GM23338 (cell line): ENCODE measurements around the gene SLITRK6. TPM values are rescaled to one million over a fixed set of nuclear protein-coding genes. Genes with fewer than 3 reads are reported as not detected.
A peak's percentile ranks its signal among the peaks of the same experiment; 100 is the strongest.

Experiments
- ATAC-seq: fragments of 200-7000 bp; cut with Tn5 transposase; 3 replicates; pipeline ENCODE4 v1.9.1; 2020
- DNase-seq: peaks from one replicate; pipeline ENCODE4 v3.0.0-alpha.2; 2015; ENCODE audit warnings: low spot score
- H2AFZ ChIP-seq: fragments of 200-600 bp; sonication (generic); 2 replicates; pipeline ENCODE4 v1.8.0; 2016; ENCODE audit warnings: antibody characterized with exemption, mild to moderate bottlenecking, moderate library complexity
- H3F3A ChIP-seq: fragments of 200-600 bp; sonication (generic); replicated peaks from 2 replicates; pipeline ENCODE4 v1.8.0; 2017; ENCODE audit warnings: antibody characterized with exemption, mixed run types, low read depth
- H3K27ac ChIP-seq: fragments of 200-600 bp; sonication (generic); 2 replicates; pipeline ENCODE4 v1.6.1; 2016; ENCODE audit warnings: low read depth
- H3K27me3 ChIP-seq: fragments of 200-600 bp; sonication (generic); 2 replicates; pipeline ENCODE4 v1.8.0; 2016; ENCODE audit warnings: mild to moderate bottlenecking, mixed run types, moderate library complexity; ENCODE audit not compliant: insufficient read depth
- H3K36me3 ChIP-seq: fragments of 200-600 bp; sonication (generic); 2 replicates; pipeline ENCODE4 v1.8.0; 2016; ENCODE audit warnings: mild to moderate bottlenecking; ENCODE audit not compliant: insufficient read depth
- H3K4me1 ChIP-seq: fragments of 200-600 bp; sonication (generic); 2 replicates; pipeline ENCODE4 v1.8.0; 2016; ENCODE audit warnings: mild to moderate bottlenecking, moderate library complexity; ENCODE audit not compliant: insufficient read depth
- H3K4me2 ChIP-seq: fragments of 200-600 bp; sonication (generic); 2 replicates; pipeline ENCODE4 v1.7.1; 2017; ENCODE audit warnings: mixed run types
- H3K4me3 ChIP-seq: fragments of 200-600 bp; sonication (generic); 2 replicates; pipeline ENCODE4 v1.6.1; 2016; ENCODE audit warnings: mixed run types
- H3K79me2 ChIP-seq: fragments of 200-600 bp; sonication (generic); replicated peaks from 2 replicates; pipeline ENCODE4 v1.8.0; 2017; ENCODE audit warnings: mild to moderate bottlenecking; ENCODE audit not compliant: insufficient read depth
- H3K9me2 ChIP-seq: fragments of 200-600 bp; sonication (generic); 2 replicates; pipeline ENCODE4 v1.8.0; 2017; ENCODE audit not compliant: insufficient read depth
- H4K20me1 ChIP-seq: fragments of 200-600 bp; sonication (generic); replicated peaks from 2 replicates; pipeline ENCODE4 v1.8.0; 2017; ENCODE audit warnings: mild to moderate bottlenecking; ENCODE audit not compliant: insufficient read depth
- H3K27ac Mint-ChIP-seq: 2 replicates; pipeline ENCODE4 v1.8.0; 2020; ENCODE audit warnings: inconsistent platforms, mild to moderate bottlenecking, moderate library complexity, mixed read lengths
- H3K27me3 Mint-ChIP-seq: 3 replicates; pipeline ENCODE4 v1.8.0; 2022; ENCODE audit warnings: low read depth, mild to moderate bottlenecking, moderate library complexity, mixed read lengths, inconsistent platforms; ENCODE audit not compliant: insufficient read depth, poor library complexity
- H3K36me3 Mint-ChIP-seq: 3 replicates; pipeline ENCODE4 v1.8.0; 2021; ENCODE audit warnings: low read depth, mild to moderate bottlenecking, inconsistent platforms, moderate library complexity, mixed read lengths
- H3K4me1 Mint-ChIP-seq: 3 replicates; pipeline ENCODE4 v1.8.0; 2020; ENCODE audit warnings: mild to moderate bottlenecking, inconsistent platforms, mixed read lengths
- H3K4me3 Mint-ChIP-seq: 3 replicates; pipeline ENCODE4 v1.8.0; 2021; ENCODE audit warnings: moderate library complexity, mild to moderate bottlenecking, inconsistent platforms, mixed read lengths
- H3K9me3 Mint-ChIP-seq: 3 replicates; pipeline ENCODE4 v1.8.0; 2020; ENCODE audit warnings: moderate library complexity, mild to moderate bottlenecking, inconsistent platforms, mixed read lengths
- CREB1 ChIP-seq: fragments of 250-450 bp; sonication (Bioruptor Pico); IDR thresholded peaks from 2 replicates; pipeline ENCODE4 v1.5.0; 2020; ENCODE audit warnings: low read depth, mild to moderate bottlenecking, moderate library complexity
- EZH2 ChIP-seq: fragments of 200-600 bp; sonication (generic); IDR thresholded peaks from one replicate; pipeline ENCODE4 v1.8.0; 2017; ENCODE audit warnings: antibody characterized with exemption, mild to moderate bottlenecking, low read depth; ENCODE audit not compliant: unreplicated experiment
- EZH2phosphoT487 ChIP-seq: fragments of 200-600 bp; sonication (generic); IDR thresholded peaks from one replicate; pipeline ENCODE4 v1.8.1; 2018; ENCODE audit warnings: antibody characterized with exemption; ENCODE audit not compliant: unreplicated experiment
- JUNB ChIP-seq: IDR thresholded peaks from one replicate; pipeline ENCODE4 v1.6.1; 2016; ENCODE audit warnings: antibody characterized with exemption; ENCODE audit not compliant: unreplicated experiment
- NANOG ChIP-seq: IDR thresholded peaks from 2 replicates; pipeline ENCODE4 v1.6.1; 2016; ENCODE audit warnings: antibody characterized with exemption, borderline replicate concordance
- POLR2AphosphoS5 ChIP-seq: IDR thresholded peaks from 2 replicates; pipeline ENCODE4 v1.6.1; 2016; ENCODE audit warnings: antibody characterized with exemption, low read depth
- STAT1 ChIP-seq: IDR thresholded peaks from one replicate; pipeline ENCODE4 v1.6.1; 2016; ENCODE audit warnings: antibody characterized with exemption; ENCODE audit not compliant: unreplicated experiment
- ZNF114 ChIP-seq: fragments of 250-450 bp; sonication (Bioruptor Pico); IDR thresholded peaks from 2 replicates; pipeline ENCODE4 v1.5.0; 2020; ENCODE audit warnings: mild to moderate bottlenecking, moderate library complexity
- ZNF331 ChIP-seq: fragments of 250-450 bp; sonication (Bioruptor Pico); IDR thresholded peaks from 2 replicates; pipeline ENCODE4 v1.5.0; 2020; ENCODE audit warnings: low read depth, mild to moderate bottlenecking, moderate library complexity
- polyA plus RNA-seq: library from polyadenylated mRNA; unstranded; fragments of >200 nt; fragmentation: Nextera tagmentation; extraction: Ambion mirVana; gene quantifications from 2 replicates; pipeline ENCODE4 v1.2.1, GENCODE V29; 2016
- total RNA-seq: library from RNA; depleted of rRNA; stranded (reverse); fragments of >200 nt; shearing (Covaris generic); gene quantifications from 2 replicates; pipeline ENCODE4 v1.2.3, GENCODE V29; 2014
- TF ChIP-seq, protein P1 (sequence below), 2 experiments: fragments of 200-600 bp in 1 of 2; sonication (generic) in 1 of 2; conservative IDR thresholded peaks; 2 replicates each; pipeline versions ENCODE4 v1.5.1 to v1.6.1; 2016 to 2017; ENCODE audit warnings: antibody characterized with exemption in 2 of 2, low read depth in 2 of 2, mild to moderate bottlenecking in 2 of 2, moderate library complexity in 1 of 2
- TF ChIP-seq, protein P2 (sequence below): IDR thresholded peaks from 2 replicates; pipeline ENCODE4 v1.6.1; 2016; ENCODE audit warnings: antibody characterized with exemption
- TF ChIP-seq, protein P3 (sequence below): IDR thresholded peaks from one replicate; pipeline ENCODE4 v1.6.1; 2018; ENCODE audit warnings: antibody characterized with exemption; ENCODE audit not compliant: unreplicated experiment

Gene SLITRK6
- total and polyA plus RNA-seq, 2 experiments from 2014 or later = 0.45 to 1.0 TPM

DNA sequence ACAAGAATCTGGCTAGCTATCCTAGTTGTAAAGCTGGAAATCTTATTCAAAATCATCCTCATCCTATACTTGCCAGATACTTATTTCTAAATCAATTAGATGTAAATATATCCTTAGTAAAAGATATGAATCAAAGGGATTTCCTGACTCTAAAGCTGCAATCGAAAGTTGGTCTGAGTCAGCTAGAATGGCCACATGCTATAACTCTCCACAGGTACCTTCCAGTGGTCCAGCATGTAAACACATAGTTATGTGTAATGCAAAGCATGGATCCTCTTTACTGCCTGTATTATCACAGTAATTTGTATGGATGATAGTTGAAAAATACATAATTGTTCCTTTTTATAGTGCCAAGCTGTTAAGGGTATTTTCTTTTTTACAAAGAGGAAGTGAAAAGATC, 27.4 kb downstream of the SLITRK6 start (continued):
- TF ChIP-seq, protein P1, sequence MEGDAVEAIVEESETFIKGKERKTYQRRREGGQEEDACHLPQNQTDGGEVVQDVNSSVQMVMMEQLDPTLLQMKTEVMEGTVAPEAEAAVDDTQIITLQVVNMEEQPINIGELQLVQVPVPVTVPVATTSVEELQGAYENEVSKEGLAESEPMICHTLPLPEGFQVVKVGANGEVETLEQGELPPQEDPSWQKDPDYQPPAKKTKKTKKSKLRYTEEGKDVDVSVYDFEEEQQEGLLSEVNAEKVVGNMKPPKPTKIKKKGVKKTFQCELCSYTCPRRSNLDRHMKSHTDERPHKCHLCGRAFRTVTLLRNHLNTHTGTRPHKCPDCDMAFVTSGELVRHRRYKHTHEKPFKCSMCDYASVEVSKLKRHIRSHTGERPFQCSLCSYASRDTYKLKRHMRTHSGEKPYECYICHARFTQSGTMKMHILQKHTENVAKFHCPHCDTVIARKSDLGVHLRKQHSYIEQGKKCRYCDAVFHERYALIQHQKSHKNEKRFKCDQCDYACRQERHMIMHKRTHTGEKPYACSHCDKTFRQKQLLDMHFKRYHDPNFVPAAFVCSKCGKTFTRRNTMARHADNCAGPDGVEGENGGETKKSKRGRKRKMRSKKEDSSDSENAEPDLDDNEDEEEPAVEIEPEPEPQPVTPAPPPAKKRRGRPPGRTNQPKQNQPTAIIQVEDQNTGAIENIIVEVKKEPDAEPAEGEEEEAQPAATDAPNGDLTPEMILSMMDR (conservative IDR thresholded peaks at IDR 0.05; ENCODE audit: low read depth in 2 of 2) = no peak
- no peak for TF ChIP-seq ZNF331 (CRISPR knock-in tag)
- no peak for TF ChIP-seq POLR2AphosphoS5
- TF ChIP-seq CREB1 (CRISPR knock-in tag) = no peak
- TF ChIP-seq EZH2phosphoT487 = no peak
- TF ChIP-seq, protein P2, sequence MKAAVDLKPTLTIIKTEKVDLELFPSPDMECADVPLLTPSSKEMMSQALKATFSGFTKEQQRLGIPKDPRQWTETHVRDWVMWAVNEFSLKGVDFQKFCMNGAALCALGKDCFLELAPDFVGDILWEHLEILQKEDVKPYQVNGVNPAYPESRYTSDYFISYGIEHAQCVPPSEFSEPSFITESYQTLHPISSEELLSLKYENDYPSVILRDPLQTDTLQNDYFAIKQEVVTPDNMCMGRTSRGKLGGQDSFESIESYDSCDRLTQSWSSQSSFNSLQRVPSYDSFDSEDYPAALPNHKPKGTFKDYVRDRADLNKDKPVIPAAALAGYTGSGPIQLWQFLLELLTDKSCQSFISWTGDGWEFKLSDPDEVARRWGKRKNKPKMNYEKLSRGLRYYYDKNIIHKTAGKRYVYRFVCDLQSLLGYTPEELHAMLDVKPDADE = no peak
- TF ChIP-seq EZH2 = no peak

DNA sequence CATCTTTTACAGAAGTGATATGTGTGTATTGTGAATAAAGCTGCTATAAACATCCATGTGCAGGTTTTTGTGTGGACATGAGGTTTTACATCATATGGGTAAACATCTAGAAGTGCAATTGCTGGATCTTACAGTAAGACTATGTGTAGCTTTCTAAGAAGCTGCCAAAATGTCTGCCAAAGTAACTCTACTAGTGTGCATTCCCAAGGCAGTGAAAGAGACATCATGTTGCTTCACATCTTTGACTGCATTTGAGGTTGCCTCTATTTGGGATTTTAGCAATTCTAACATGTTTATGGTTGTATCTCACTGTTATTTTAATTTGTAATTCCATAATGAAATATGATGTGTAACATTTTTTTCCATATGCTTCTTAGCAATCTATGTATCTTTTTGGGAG, 30.3 kb downstream of the SLITRK6 start:
- peaks cover 9% of the 10 kb centered on the region; the same call in 2 of the 3 replicates for H3K36me3 Mint-ChIP-seq
- H3K27me3 Mint-ChIP-seq = no peaks in the 10 kb centered on the region
- Histone ChIP-seq H3K27ac (no peak overlapping the region), H3K9me2 (no peaks in the 10 kb centered on the region), H3K4me1 (0 out of 2 replicates have a peak, but pooled peaks cover 6% of the 10 kb centered on the region), H2AFZ (no peak overlapping the region), H3K4me3 (no peak overlapping the region), H3K36me3 (no peaks in the 10 kb centered on the region), H3K4me2 (no peak overlapping the region), H3F3A (no peaks in the 10 kb centered on the region), H4K20me1 (no peaks in the 10 kb centered on the region), H3K79me2 (no peaks in the 10 kb centered on the region), H3K27me3 (no peaks in the 10 kb centered on the region)
- ATAC-seq = no peak
- peaks cover 9% of the 10 kb centered on the region; the same call in 2 of the 3 replicates for H3K4me1 Mint-ChIP-seq
- peaks cover 2% of the 10 kb centered on the region; the same call in 1 of the 3 replicates for H3K9me3 Mint-ChIP-seq
- TF ChIP-seq CREB1 (CRISPR knock-in tag) (no peak), NANOG (no peak), EZH2 (no peak)
- no peak overlapping the region for H3K4me3 Mint-ChIP-seq
- DNase-seq = peak; percentile 14
- H3K27ac Mint-ChIP-seq = no peak overlapping the region; the same call in 1 of the 2 replicates

DNA sequence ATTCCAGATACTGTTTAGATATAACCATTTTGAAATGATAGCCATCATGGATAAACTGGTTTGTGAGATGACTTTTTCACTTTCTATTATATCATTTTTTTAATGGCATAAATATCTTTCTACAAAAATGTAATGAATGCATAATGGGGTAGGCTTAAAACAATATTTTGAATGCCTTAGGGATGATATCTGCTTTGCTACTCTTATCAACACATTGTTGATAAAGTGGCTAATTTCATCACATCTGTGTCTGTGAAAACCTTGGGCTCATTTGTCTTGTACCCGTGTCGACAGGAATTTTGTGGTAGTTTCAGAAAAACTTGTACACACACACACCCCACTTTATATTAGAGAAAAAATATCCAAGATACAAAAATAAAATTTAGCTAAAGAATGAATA, 44.1 kb downstream of the SLITRK6 start:
- Histone ChIP-seq H3K4me3 (no peak overlapping the region), H2AFZ (no peak overlapping the region), H3K79me2 (no peaks in the 10 kb centered on the region), H3K4me1 (no peaks in the 10 kb centered on the region), H3K27ac (no peak overlapping the region), H3K27me3 (no peaks in the 10 kb centered on the region), H3F3A (no peaks in the 10 kb centered on the region), H3K9me2 (no peaks in the 10 kb centered on the region), H3K36me3 (no peaks in the 10 kb centered on the region), H3K4me2 (no peak overlapping the region), H4K20me1 (no peaks in the 10 kb centered on the region)
- Mint-ChIP-seq H3K27ac (no peak overlapping the region), H3K4me3 (no peak overlapping the region), H3K36me3 (no peaks in the 10 kb centered on the region), H3K9me3 (no peaks in the 10 kb centered on the region), H3K4me1 (no peaks in the 10 kb centered on the region), H3K27me3 (no peaks in the 10 kb centered on the region)
- DNase-seq (no peak), ATAC-seq (no peak)
- no peak for TF ChIP-seq NANOG
- TF ChIP-seq JUNB = no peak
- TF ChIP-seq, protein P2 = no peak
- TF ChIP-seq, protein P3, sequence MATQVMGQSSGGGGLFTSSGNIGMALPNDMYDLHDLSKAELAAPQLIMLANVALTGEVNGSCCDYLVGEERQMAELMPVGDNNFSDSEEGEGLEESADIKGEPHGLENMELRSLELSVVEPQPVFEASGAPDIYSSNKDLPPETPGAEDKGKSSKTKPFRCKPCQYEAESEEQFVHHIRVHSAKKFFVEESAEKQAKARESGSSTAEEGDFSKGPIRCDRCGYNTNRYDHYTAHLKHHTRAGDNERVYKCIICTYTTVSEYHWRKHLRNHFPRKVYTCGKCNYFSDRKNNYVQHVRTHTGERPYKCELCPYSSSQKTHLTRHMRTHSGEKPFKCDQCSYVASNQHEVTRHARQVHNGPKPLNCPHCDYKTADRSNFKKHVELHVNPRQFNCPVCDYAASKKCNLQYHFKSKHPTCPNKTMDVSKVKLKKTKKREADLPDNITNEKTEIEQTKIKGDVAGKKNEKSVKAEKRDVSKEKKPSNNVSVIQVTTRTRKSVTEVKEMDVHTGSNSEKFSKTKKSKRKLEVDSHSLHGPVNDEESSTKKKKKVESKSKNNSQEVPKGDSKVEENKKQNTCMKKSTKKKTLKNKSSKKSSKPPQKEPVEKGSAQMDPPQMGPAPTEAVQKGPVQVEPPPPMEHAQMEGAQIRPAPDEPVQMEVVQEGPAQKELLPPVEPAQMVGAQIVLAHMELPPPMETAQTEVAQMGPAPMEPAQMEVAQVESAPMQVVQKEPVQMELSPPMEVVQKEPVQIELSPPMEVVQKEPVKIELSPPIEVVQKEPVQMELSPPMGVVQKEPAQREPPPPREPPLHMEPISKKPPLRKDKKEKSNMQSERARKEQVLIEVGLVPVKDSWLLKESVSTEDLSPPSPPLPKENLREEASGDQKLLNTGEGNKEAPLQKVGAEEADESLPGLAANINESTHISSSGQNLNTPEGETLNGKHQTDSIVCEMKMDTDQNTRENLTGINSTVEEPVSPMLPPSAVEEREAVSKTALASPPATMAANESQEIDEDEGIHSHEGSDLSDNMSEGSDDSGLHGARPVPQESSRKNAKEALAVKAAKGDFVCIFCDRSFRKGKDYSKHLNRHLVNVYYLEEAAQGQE = no peak
- TF ChIP-seq ZNF114 (CRISPR knock-in tag) = no peak
- no peak for TF ChIP-seq STAT1
- no peak for TF ChIP-seq CREB1 (CRISPR knock-in tag)
- no peak for TF ChIP-seq EZH2
- no peak for TF ChIP-seq ZNF331 (CRISPR knock-in tag)
- no peak for TF ChIP-seq EZH2phosphoT487
- no peak for TF ChIP-seq POLR2AphosphoS5
